Measurements from ENCODE around the gene PEAK3. TPM values are rescaled to one million over a fixed set of nuclear protein-coding genes. Genes with fewer than 3 reads are reported as not detected.

Gene PEAK3
- total and polyA plus RNA-seq, 9 of the 15 experiments (the other 6 are each of a cell fraction or from before 2014, with no cell fraction given), result 0.07 to 0.40 TPM; not detected in 7

GRCh38 chr19:2270423-2271233 is 11.3 kb downstream of the PEAK3 start (continued):
- TF ChIP-seq ZBTB8A (IDR thresholded peaks at IDR 0.05; ENCODE audit: partially characterized antibody) (no peak), ETV5 (CRISPR knock-in tag; IDR thresholded peaks at IDR 0.05; ENCODE audit: low read depth) (no peak), USF1 (CRISPR knock-in tag; IDR thresholded peaks at IDR 0.05) (no peak), BCLAF1 (IDR thresholded peaks at IDR 0.05; ENCODE audit: borderline replicate concordance in 1 of 2, control insufficient read depth in 1 of 2, low read depth in 2 of 2, low read length in 1 of 2) (0 out of 4 replicates have a peak, but pooled peaks of 1 of the 2 experiments have one; percentile 13), MYC (IDR thresholded peaks at IDR 0.05; ENCODE audit: low read depth, low read length) (peak; percentile 66; the same call in 1 of the 2 replicates), MYC (CRISPR knock-in tag; IDR thresholded peaks at IDR 0.05; ENCODE audit: borderline replicate concordance, low read depth) (no peak), TAL1 (IDR thresholded peaks at IDR 0.05) (no peak), FUS (optimal IDR thresholded peaks at IDR 0.05; ENCODE audit: low read depth, low read length) (no peak), E2F1 (CRISPR knock-in tag; IDR thresholded peaks at IDR 0.05) (no peak), TCF15 (CRISPR knock-in tag; IDR thresholded peaks at IDR 0.05) (peak; percentile 53; the same call in 1 of the 2 replicates), PREB (CRISPR knock-in tag; IDR thresholded peaks at IDR 0.05) (no peak), PML (IDR thresholded peaks at IDR 0.05; ENCODE audit: low read length) (0 out of 2 replicates have a peak, but pooled peaks have one; percentile 33), HMGN3 (IDR thresholded peaks at IDR 0.05; ENCODE audit: borderline replicate concordance, extremely low read depth, insufficient read length, low read depth, low read length) (peak; percentile 82), TBP (optimal IDR thresholded peaks at IDR 0.05; ENCODE audit: low read depth, low read length) (peak; percentile 8), SAFB (IDR thresholded peaks at IDR 0.05; ENCODE audit: borderline replicate concordance, low read depth, low read length) (0 out of 2 replicates have a peak, but pooled peaks have one; percentile 24), TAF1 (IDR thresholded peaks at IDR 0.05; ENCODE audit: control insufficient read depth, extremely low read depth, insufficient read depth, low read length, severe bottlenecking) (peak; percentile 58), CREM (IDR thresholded peaks at IDR 0.05; ENCODE audit: low read depth) (peak; percentile 77), GMEB1 (CRISPR knock-in tag; IDR thresholded peaks at IDR 0.05) (no peak)
